ENCODE results near the gene CCN2. TPM values are rescaled to one million over a fixed set of nuclear protein-coding genes. Genes with fewer than 3 reads are reported as not detected.

Gene CCN2
- total RNA-seq, 1 experiment from 2014 or later: 44.1 TPM

- Histone ChIP-seq H3K4ac (ENCODE audit: low read depth, low read length) (no peak overlapping the region), H3K79me1 (ENCODE audit: insufficient read depth, low read depth, low read length, poor library complexity, severe bottlenecking) (no peaks in the 10 kb centered on the region), H3K23ac (ENCODE audit: insufficient read length, low read depth, low read length) (no peak overlapping the region), H3K9me3 (ENCODE audit: control insufficient read depth, low read depth, low read length) (no peaks in the 10 kb centered on the region), H4K5ac (ENCODE audit: insufficient read length, low read depth, low read length) (no peak overlapping the region), H3K56ac (ENCODE audit: insufficient read length, low read depth, low read length) (no peak overlapping the region), H3K27me3 (ENCODE audit: insufficient read depth, low read length) (no peaks in the 10 kb centered on the region), H2AK5ac (ENCODE audit: insufficient read length, low read length) (no peak overlapping the region), H4K8ac (replicated peaks; ENCODE audit: insufficient read length, low read depth, low read length) (no peak overlapping the region), H3K4me1 (ENCODE audit: insufficient read depth, low read length) (peaks cover 7% of the 10 kb centered on the region; the same call in 1 of the 2 replicates), H3K23me2 (ENCODE audit: insufficient read length, low read depth, low read length, poor library complexity, severe bottlenecking) (peaks cover 7% of the 10 kb centered on the region), H2BK5ac (ENCODE audit: insufficient read length, low read length) (no peak overlapping the region), H3K18ac (ENCODE audit: insufficient read length, low read depth, low read length) (no peak overlapping the region), H3K9ac (ENCODE audit: extremely low read depth, insufficient read length, low read length) (no peak overlapping the region), H2BK120ac (ENCODE audit: low read depth, low read length, poor library complexity, severe bottlenecking) (no peak overlapping the region), H3K4me2 (ENCODE audit: insufficient read depth, insufficient read length, low read length) (peak overlapping the region; percentile 86), H2BK15ac (ENCODE audit: low read depth, low read length) (no peak overlapping the region), H3K79me2 (ENCODE audit: insufficient read depth, low read length) (no peaks in the 10 kb centered on the region), H3K27ac (ENCODE audit: insufficient read length, low read depth, low read length) (no peak overlapping the region), H4K91ac (ENCODE audit: insufficient read length, low read depth, low read length) (no peak overlapping the region), H4K20me1 (ENCODE audit: control insufficient read depth, insufficient read depth, insufficient read length) (peaks cover 4% of the 10 kb centered on the region), H3K14ac (ENCODE audit: insufficient read depth, low read length) (no peak overlapping the region), H3T11ph (ENCODE audit: low read length) (no peak overlapping the region), H2BK20ac (ENCODE audit: low read depth, low read length, poor library complexity, severe bottlenecking) (no peak overlapping the region), H2BK12ac (ENCODE audit: insufficient read length, low read depth, low read length) (no peak overlapping the region), H2AFZ (ENCODE audit: low read length) (no peak overlapping the region)
- Mint-ChIP-seq H3K9me3 (peaks cover 2 to 4% of the 10 kb centered on the region in 2 experiments; a peak in 3 of 5 replicates), H3K27ac (peak overlapping the region in 1 of 3 experiments; percentile 74; a peak in 2 of 7 replicates), H3K4me1 (peaks cover 64 to 67% of the 10 kb centered on the region in 2 experiments), H3K4me3 (peak overlapping the region; percentile 88 to 91), H3K36me3 (ENCODE audit: insufficient read depth in 1 of 3, low read depth in 3 of 3) (peaks cover 22 to 32% (median 26%) of the 10 kb centered on the region in 3 experiments), H3K27me3 (ENCODE audit: low read depth) (no peaks in the 10 kb centered on the region; the same call in 1 of the 2 replicates)
- no CpG with 5 or more reads among the region's 18 CpGs for WGBS (ENCODE audit: extremely low coverage, insufficient read length, low lambda C conversion rate)
- TF ChIP-seq CTCF (conservative IDR thresholded peaks at IDR 0.05): no peak
- no peak for DNase-seq
Measured at GRCh38 chr6:131948692-131949619, 2.2 kb downstream of the CCN2 start.

All from H9 (cell line).